Peyer's patch (tissue), 4 donors: ENCODE results near the gene ARHGAP21.

Experiments
- CTCF ChIP-seq, 6 experiments: fragments of 450-650 bp in 4 of 6; fragments of 200-600 bp in 2 of 6; sonication (generic) in 1 of 6; IDR thresholded peaks; one replicate each; pipeline ENCODE4 v1.5.1; 2017 to 2019; ENCODE audit warnings: antibody characterized with exemption in 6 of 6, mild to moderate bottlenecking in 3 of 6, moderate library complexity in 1 of 6
- POLR2A ChIP-seq, 2 donors: fragments of 450-650 bp; IDR thresholded peaks; one replicate each; pipeline ENCODE4 v1.5.1; 2017; ENCODE audit warnings: antibody characterized with exemption in 2 of 2, mild to moderate bottlenecking in 2 of 2, moderate library complexity in 2 of 2

DNA sequence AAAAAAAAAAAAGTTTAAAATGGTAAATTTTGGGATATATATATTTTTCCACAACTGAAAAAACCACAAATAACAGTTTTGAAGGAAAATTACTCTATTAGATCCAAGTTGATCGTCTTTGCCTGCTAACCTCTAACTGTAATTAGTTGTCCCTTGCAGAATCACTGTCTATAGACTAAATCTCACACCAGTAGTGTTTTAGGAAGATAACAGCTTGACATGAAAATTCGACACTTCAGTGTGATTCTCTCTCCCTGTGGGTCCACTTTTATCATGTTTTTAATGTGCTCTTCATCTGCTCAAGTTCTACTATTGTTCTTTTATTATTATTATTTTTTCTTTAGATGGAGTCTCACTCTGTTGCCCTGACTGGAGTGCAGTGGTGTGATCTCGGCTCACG, 24.5 kb upstream of the ARHGAP21 start:
- TF ChIP-seq CTCF (IDR thresholded peaks at IDR 0.05) (no peak), POLR2A (IDR thresholded peaks at IDR 0.05) (no peak)
